Ecto neural progenitor cell (in vitro differentiated cells): ENCODE data around the gene GGA1.
"Not testable (repeated sequence)": the region's sequence is repeated elsewhere in the genome, so short reads cannot be mapped to it uniquely, and the experiment has no call there.

Experiments used
- DNase-seq: peaks from one replicate; pipeline ENCODE4 v3.0.0-alpha.2; 2018; ENCODE audit warnings: low spot score

Gene GGA1

GRCh38 chr22:37570661-37570976 lies 38.0 kb upstream of the GGA1 start:
- no peak for DNase-seq

- no peak for DNase-seq
Observed at GRCh38 chr22:37571258-37571991, 37.2 kb upstream of the GGA1 start.

- no peak for DNase-seq
Observed at GRCh38 chr22:37571992-37572373, 36.7 kb upstream of the GGA1 start.

- DNase-seq: no peak
Observed at GRCh38 chr22:37575490-37576003, 33.1 kb upstream of the GGA1 start.

- no peak for DNase-seq
Observed at GRCh38 chr22:37578002-37578401, 30.6 kb upstream of the GGA1 start.

GRCh38 chr22:37581504-37581903 lies 27.1 kb upstream of the GGA1 start:
- no peak for DNase-seq

- DNase-seq: no peak
Observed at GRCh38 chr22:37582526-37582925, 26.1 kb upstream of the GGA1 start.

GRCh38 chr22:37588546-37589215 lies 20.0 kb upstream of the GGA1 start:
- no peak for DNase-seq

GRCh38 chr22:37589636-37590035 lies 19.0 kb upstream of the GGA1 start:
- DNase-seq: no peak

GRCh38 chr22:37591081-37591480 lies 17.6 kb upstream of the GGA1 start:
- DNase-seq: not testable (repeated sequence)

GRCh38 chr22:37591823-37592404 lies 16.7 kb upstream of the GGA1 start:
- no peak for DNase-seq

- no peak for DNase-seq
Observed at GRCh38 chr22:37594237-37594636, 14.4 kb upstream of the GGA1 start.

GRCh38 chr22:37599153-37599552 lies 9.5 kb upstream of the GGA1 start:
- no peak for DNase-seq

- no peak for DNase-seq
Observed at GRCh38 chr22:37601203-37601539, 7.5 kb upstream of the GGA1 start.

- DNase-seq: peak; percentile 76
Observed at GRCh38 chr22:37601540-37602442, 6.8 kb upstream of the GGA1 start.

GRCh38 chr22:37602546-37603277 lies 5.9 kb upstream of the GGA1 start:
- DNase-seq: not testable (repeated sequence)

- no peak for DNase-seq
Observed at GRCh38 chr22:37604074-37604473, 4.6 kb upstream of the GGA1 start.

GRCh38 chr22:37604875-37605274 lies 3.8 kb upstream of the GGA1 start:
- DNase-seq: no peak

- peak; percentile 91 for DNase-seq
Observed at GRCh38 chr22:37607010-37607934, 1.4 kb upstream of the GGA1 start.

GRCh38 chr22:37607935-37608476 lies 628 bp upstream of the GGA1 start:
- DNase-seq: no peak
